Left lung (tissue), 10 donors: ENCODE results near the gene PTGDS. TPM values are rescaled to one million over a fixed set of nuclear protein-coding genes. Genes with fewer than 3 reads are reported as not detected.

ENCODE experiments used
- ATAC-seq: fragments of 200-7000 bp; cut with Tn5 transposase; one replicate; pipeline ENCODE4 v1.9.1; 2020; ENCODE audit warnings: moderate library complexity
- DNase-seq, 4 donors: peaks; one replicate each; pipeline ENCODE4 v3.0.0-alpha.2; 2013 to 2020
- H3K27ac ChIP-seq, 2 donors: fragments of 200-600 bp; sonication (generic) in 1 of 2; one replicate each; pipeline versions ENCODE4 v1.5.0 to v1.8.0; 2020 to 2021
- H3K27me3 ChIP-seq, 2 donors: fragments of 200-600 bp; sonication (generic) in 1 of 2; one replicate each; pipeline versions ENCODE4 v1.5.0 to v1.8.0; 2020 to 2021
- H3K36me3 ChIP-seq, 2 donors: fragments of 200-600 bp; sonication (generic) in 1 of 2; one replicate each; pipeline versions ENCODE4 v1.5.0 to v1.8.0; 2020 to 2021
- H3K4me1 ChIP-seq, 2 donors: fragments of 200-600 bp; one replicate each; pipeline ENCODE4 v1.8.0; 2021
- H3K4me3 ChIP-seq, 2 donors: fragments of 200-600 bp; sonication (generic) in 1 of 2; one replicate each; pipeline versions ENCODE4 v1.5.0 to v1.8.0; 2020 to 2021; ENCODE audit warnings: mild to moderate bottlenecking in 1 of 2
- H3K9me3 ChIP-seq, 2 donors: fragments of 200-600 bp; sonication (generic) in 1 of 2; one replicate each; pipeline versions ENCODE4 v1.5.0 to v1.8.0; 2020 to 2021
- intact Hi-C, 2 donors: fragments of 100-400 bp; cut with DNase I; formaldehyde crosslinking; loops; one replicate each; pipeline versions ENCODE4 v1.11.2 to v1.14.2; 2022
- polyA plus RNA-seq, 6 donors: library from polyadenylated mRNA; unstranded; fragments of 120-200 nt; gene quantifications; one replicate each; pipeline ENCODE4 v1.2.1, GENCODE V29; 2013; ENCODE audit not compliant: insufficient read length in 6 of 6
- total RNA-seq, 2 donors: library from RNA; stranded (reverse); fragmentation: NEBNext Ultra II Directional; extraction: Animal tissue kit (Norgen Biotek cat#: 25700); gene quantifications; one replicate each; pipeline ENCODE4 v1.2.1, GENCODE V29; 2021
- TF ChIP-seq, protein P1 (sequence below), 2 donors: fragments of 200-600 bp; sonication (generic) in 1 of 2; IDR thresholded peaks; one replicate each; pipeline versions ENCODE4 v1.5.0 to v1.8.0; 2021; ENCODE audit warnings: antibody characterized with exemption in 2 of 2
- donor health status: DM: no; HTN: yes; CAD: no.
- donor health status: DM: no; HTN: no; CAD: no.

Gene PTGDS
- total and polyA plus RNA-seq, 8 donors: 23.7 to 137 (median 37.7) TPM

DNA sequence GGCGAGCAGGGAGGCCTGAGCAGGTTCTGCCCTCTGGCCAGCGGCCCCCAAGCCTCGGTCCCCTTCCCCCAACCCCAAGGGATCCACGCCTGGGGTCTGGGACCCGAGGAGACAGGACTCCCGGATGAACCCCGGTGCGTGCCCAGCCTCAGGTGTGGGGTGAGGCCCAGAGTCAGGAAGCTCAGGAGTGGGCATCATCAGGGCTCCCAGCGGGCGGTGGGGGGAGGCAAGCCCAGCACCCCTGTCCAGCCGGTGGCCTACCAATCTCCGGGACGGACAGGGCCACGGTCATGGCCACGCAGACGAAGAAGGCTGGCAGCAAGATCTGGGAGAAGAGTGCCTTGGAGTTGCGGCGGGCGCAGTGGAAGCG lies 36.3 kb downstream of the PTGDS start:
- no peak overlapping the region for H3K27ac ChIP-seq
- TF ChIP-seq, protein P1, sequence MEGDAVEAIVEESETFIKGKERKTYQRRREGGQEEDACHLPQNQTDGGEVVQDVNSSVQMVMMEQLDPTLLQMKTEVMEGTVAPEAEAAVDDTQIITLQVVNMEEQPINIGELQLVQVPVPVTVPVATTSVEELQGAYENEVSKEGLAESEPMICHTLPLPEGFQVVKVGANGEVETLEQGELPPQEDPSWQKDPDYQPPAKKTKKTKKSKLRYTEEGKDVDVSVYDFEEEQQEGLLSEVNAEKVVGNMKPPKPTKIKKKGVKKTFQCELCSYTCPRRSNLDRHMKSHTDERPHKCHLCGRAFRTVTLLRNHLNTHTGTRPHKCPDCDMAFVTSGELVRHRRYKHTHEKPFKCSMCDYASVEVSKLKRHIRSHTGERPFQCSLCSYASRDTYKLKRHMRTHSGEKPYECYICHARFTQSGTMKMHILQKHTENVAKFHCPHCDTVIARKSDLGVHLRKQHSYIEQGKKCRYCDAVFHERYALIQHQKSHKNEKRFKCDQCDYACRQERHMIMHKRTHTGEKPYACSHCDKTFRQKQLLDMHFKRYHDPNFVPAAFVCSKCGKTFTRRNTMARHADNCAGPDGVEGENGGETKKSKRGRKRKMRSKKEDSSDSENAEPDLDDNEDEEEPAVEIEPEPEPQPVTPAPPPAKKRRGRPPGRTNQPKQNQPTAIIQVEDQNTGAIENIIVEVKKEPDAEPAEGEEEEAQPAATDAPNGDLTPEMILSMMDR (IDR thresholded peaks at IDR 0.05): no peak
- H3K27me3 ChIP-seq: no peaks in the 10 kb centered on the region
- no peak for ATAC-seq
- no peak for DNase-seq
- H3K4me1 ChIP-seq: no peaks in the 10 kb centered on the region
- intact Hi-C loops: no loop called here
- no peaks in the 10 kb centered on the region for H3K9me3 ChIP-seq
- H3K36me3 ChIP-seq: peaks cover 0 to 83% of the 10 kb centered on the region in 2 donors
- no peak overlapping the region for H3K4me3 ChIP-seq

DNA sequence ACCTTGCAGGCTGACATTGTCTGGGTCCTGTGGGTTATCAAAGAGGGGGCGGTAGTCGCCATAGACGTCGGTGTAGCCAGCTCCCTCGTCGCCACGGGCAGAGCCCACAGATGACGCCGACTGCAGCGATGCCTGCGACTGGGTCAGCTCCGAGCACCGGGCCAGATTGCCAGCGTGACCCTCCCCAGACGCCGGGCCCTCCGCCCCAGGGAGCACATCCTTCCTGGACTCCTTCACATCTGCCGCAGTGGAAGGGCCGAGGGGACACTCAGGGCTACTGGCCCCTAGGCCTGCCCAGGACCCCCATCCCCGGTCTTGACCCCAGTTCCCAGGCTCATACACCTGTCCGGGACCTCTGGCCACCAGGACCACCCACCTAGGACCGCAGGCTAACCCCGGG lies 36.9 kb downstream of the PTGDS start:
- Histone ChIP-seq H3K4me1 (no peaks in the 10 kb centered on the region), H3K4me3 (no peak overlapping the region), H3K9me3 (no peaks in the 10 kb centered on the region), H3K27me3 (no peaks in the 10 kb centered on the region), H3K36me3 (peaks cover 0 to 84% of the 10 kb centered on the region in 2 donors), H3K27ac (no peak overlapping the region)
- intact Hi-C loops: no loop called here
- DNase-seq (no peak), ATAC-seq (no peak)
- TF ChIP-seq, protein P1 (IDR thresholded peaks at IDR 0.05): no peak

DNA sequence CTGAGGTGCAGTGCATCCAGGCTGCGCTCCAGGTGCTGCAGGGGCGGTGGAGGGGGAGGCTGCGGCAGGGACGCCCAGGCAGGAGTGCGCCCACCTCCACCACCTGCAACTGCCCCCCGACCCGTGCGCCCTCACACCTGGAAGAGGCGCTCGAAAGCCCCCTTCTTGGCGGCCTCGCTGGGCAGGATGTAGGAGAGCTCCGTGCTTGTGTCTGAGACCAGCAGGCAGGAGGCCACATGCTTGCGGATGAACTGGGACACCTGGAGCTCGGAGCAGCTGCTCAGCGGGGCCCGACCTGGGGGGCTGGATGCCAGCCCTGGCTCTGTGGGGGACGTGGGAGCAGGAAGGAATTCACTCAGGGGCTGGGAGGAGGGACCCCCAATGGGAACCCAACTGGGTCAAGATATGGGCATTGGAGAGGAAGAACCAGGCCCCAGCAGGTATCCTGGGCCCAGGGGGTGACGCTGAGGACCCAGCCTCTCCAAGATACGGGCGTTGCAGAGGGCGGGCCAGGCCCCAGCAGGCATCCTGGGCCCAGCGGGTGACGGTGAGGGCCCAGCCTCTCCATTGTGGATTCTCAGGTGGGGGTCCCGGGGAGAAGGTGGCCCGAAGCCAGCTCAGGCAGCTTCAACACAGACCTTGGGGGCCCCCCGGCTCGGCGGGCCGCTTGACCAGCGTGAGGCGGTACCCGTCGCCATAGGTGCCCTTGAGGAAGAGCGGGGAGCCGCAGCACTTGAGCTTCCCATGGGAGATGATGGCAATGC lies 37.7 kb downstream of the PTGDS start:
- H3K36me3 ChIP-seq: peaks cover 0 to 77% of the 10 kb centered on the region in 2 donors
- no peaks in the 10 kb centered on the region for H3K9me3 ChIP-seq
- ATAC-seq (no peak), DNase-seq (no peak)
- TF ChIP-seq, protein P1 (IDR thresholded peaks at IDR 0.05): no peak
- intact Hi-C loops: no loop called here
- no peaks in the 10 kb centered on the region for H3K27me3 ChIP-seq
- H3K4me3 ChIP-seq: no peak overlapping the region
- no peaks in the 10 kb centered on the region for H3K4me1 ChIP-seq
- H3K27ac ChIP-seq: no peak overlapping the region

DNA sequence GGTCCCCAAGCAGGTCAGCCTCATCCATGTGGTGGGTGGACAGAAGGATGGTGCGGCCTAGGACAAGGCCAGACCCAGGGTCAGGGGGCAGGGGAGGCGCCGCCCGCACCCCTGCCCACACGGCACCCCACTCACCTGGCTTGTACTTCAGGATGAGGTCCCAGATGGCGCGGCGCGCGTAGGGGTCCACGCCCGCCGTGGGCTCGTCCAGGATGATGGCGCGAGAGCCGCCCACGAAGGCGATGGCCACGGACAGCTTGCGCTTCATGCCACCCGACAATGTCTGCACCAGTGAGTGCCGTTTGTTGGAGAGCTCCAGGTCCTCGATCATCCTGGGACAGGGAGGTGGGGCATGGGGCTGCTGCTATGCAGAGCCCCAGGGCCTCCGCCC lies 38.2 kb downstream of the PTGDS start:
- TF ChIP-seq, protein P1 (IDR thresholded peaks at IDR 0.05): no peak
- H3K4me3 ChIP-seq: no peak overlapping the region
- intact Hi-C loops: no loop called here
- no peaks in the 10 kb centered on the region for H3K4me1 ChIP-seq
- H3K36me3 ChIP-seq: peaks cover 0 to 75% of the 10 kb centered on the region in 2 donors
- ATAC-seq (no peak), DNase-seq (no peak)
- no peaks in the 10 kb centered on the region for H3K27me3 ChIP-seq
- no peak overlapping the region for H3K27ac ChIP-seq
- H3K9me3 ChIP-seq: no peaks in the 10 kb centered on the region

DNA sequence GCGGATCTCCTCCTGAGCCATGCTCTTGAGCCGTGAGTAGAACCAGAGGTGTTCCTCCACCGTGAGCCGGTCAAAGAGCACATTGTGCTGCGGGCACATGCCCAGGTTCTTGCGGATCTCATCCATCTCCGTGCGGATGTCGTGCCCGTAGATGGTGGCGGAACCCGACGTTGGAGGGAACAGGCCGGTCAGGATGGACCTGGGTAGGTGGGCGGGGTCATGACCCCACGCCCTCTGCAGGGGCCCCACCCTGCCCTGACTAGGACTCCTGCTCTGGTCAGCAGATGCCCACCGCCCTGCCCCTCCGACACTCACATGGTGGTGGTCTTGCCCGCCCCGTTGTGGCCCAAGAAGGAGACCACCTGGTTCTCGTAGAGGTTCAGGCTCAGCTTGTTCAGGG lies 38.7 kb downstream of the PTGDS start:
- H3K27me3 ChIP-seq: no peaks in the 10 kb centered on the region
- H3K9me3 ChIP-seq: no peaks in the 10 kb centered on the region
- ATAC-seq: no peak
- TF ChIP-seq, protein P1 (IDR thresholded peaks at IDR 0.05): no peak
- no peaks in the 10 kb centered on the region for H3K4me1 ChIP-seq
- H3K4me3 ChIP-seq: no peak overlapping the region
- peaks cover 0 to 80% of the 10 kb centered on the region in 2 donors for H3K36me3 ChIP-seq
- no peak for DNase-seq
- no peak overlapping the region for H3K27ac ChIP-seq
- intact Hi-C loops: no loop called here
